K562 (cell line): ENCODE results near the gene ADM5. TPM values are rescaled to one million over a fixed set of nuclear protein-coding genes. Genes with fewer than 3 reads are reported as not detected.

ENCODE experiments used
- EHMT2 ChIP-seq: fragments of 450-650 bp; IDR thresholded peaks from 2 replicates; pipeline ENCODE4 v1.6.1; 2018; ENCODE audit warnings: antibody characterized with exemption
- HDAC8 ChIP-seq: fragments of 450-650 bp; IDR thresholded peaks from 2 replicates; pipeline ENCODE4 v1.6.1; 2016; ENCODE audit warnings: mild to moderate bottlenecking, missing genetic modification characterization, moderate library complexity, missing compliant biosample characterization
- MXI1 ChIP-seq: IDR thresholded peaks from 2 replicates; pipeline ENCODE4 v1.6.1; 2011; ENCODE audit warnings: low read depth, mild to moderate bottlenecking, improper control_type of control experiment, low read length
- MYNN ChIP-seq, 2 experiments: sonication (generic); formaldehyde crosslinking in 1 of 2; IDR thresholded peaks; 2 replicates each; pipeline versions ENCODE4 v1.5.0 to v1.6.1; 2016 to 2020; ENCODE audit warnings: antibody characterized with exemption in 1 of 2, missing genetic modification reagents in 1 of 2
- SIX5 ChIP-seq, 2 experiments: IDR thresholded peaks; 2 replicates each; pipeline ENCODE4 v1.6.1; 2011; ENCODE audit warnings: low read length in 2 of 2, borderline replicate concordance in 1 of 2, low read depth in 1 of 2, mild to moderate bottlenecking in 1 of 2, moderate library complexity in 1 of 2; ENCODE audit not compliant: insufficient read depth in 1 of 2
- ZBTB11 ChIP-seq, 3 experiments: fragments of 200-800 bp in 1 of 3; fragments of 250-450 bp in 1 of 3; fragments of 450-650 bp in 1 of 3; sonication (Bioruptor Pico) in 1 of 3; sonication (Bioruptor generic) in 1 of 3; formaldehyde crosslinking in 1 of 3; IDR thresholded peaks; 2 replicates each; pipeline versions ENCODE4 v1.6.1 to v1.8.0; 2016 to 2022; ENCODE audit warnings: mild to moderate bottlenecking in 2 of 3, missing genetic modification characterization in 2 of 3, missing compliant biosample characterization in 1 of 3, moderate library complexity in 1 of 3
- polyA plus RNA-seq, 8 experiments: library from polyadenylated mRNA; depleted of rRNA in 4 of 8; stranded (reverse) in 5 of 8; unstranded in 3 of 8; fragments of >200 nt; fragmentation: Nextera tagmentation in 2 of 8; fragmentation: Illumina TruSeq in 1 of 8; extraction: Ambion mirVana in 2 of 8; extraction: Trizol in 1 of 8; gene quantifications; 2 replicates each; pipeline versions ENCODE4 v1.2.1 to v1.2.3, GENCODE V29; 2011 to 2014; ENCODE audit warnings: inconsistent platforms in 1 of 8, missing spikeins in 1 of 8
- total RNA-seq, 7 experiments: library from RNA; depleted of rRNA in 6 of 7; stranded (reverse); fragments of >200 nt in 6 of 7; fragmentation: Illumina TruSeq in 2 of 7; extraction: Trizol in 2 of 7; gene quantifications; 2 replicates each; pipeline versions ENCODE4 v1.2.1 to v1.2.3, GENCODE V29; 2011 to 2021; ENCODE audit warnings: low replicate concordance in 1 of 7
- TF ChIP-seq, protein P1 (sequence below): fragments of 250-450 bp; sonication (Bioruptor Pico); IDR thresholded peaks from 2 replicates; pipeline ENCODE4 v1.4.0; 2020; ENCODE audit warnings: mild to moderate bottlenecking, moderate library complexity
- TF ChIP-seq, protein P2 (sequence below): fragments of 250-450 bp; sonication (Bioruptor Pico); IDR thresholded peaks from 2 replicates; pipeline ENCODE4 v1.9.0; 2021; ENCODE audit warnings: mild to moderate bottlenecking
- TF ChIP-seq, protein P3 (sequence below): sonication (generic); formaldehyde crosslinking; IDR thresholded peaks from 2 replicates; pipeline ENCODE4 v1.4.0; 2020; ENCODE audit warnings: mild to moderate bottlenecking, missing genetic modification reagents

ADM5 gene
- total and polyA plus RNA-seq, 9 of the 15 experiments (the other 6 are each of a cell fraction or from before 2014, with no cell fraction given), result 0.13 to 8.4 (median 2.0) TPM; not detected in 1

DNA sequence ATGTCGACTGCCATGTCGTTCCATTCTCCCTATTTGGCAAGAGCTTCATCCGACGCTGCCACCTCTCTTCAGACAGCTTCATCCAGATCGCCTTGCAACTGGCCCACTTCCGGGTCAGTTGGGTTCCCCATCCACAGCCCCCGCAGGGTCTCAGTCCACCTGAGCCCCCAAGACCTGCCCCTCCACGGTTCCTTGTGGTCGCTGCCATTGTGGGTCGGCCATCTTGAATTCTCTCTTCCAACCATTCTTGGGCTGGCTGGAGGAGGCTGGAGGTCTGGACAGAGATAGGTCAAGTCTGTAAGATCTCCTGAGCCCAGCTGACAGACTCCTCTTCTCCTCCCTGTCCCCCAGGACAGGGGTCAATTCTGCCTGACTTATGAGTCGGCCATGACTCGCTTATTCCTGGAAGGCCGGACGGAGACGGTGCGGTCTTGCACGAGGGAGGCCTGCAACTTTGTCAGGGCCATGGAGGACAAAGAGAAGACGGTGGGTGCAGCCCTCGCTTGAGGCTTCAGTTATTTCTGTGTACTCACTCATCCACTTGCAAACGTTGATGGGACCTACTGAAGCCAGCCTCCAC, 21.1 kb downstream of the ADM5 start (continued):
- TF ChIP-seq, protein P1, sequence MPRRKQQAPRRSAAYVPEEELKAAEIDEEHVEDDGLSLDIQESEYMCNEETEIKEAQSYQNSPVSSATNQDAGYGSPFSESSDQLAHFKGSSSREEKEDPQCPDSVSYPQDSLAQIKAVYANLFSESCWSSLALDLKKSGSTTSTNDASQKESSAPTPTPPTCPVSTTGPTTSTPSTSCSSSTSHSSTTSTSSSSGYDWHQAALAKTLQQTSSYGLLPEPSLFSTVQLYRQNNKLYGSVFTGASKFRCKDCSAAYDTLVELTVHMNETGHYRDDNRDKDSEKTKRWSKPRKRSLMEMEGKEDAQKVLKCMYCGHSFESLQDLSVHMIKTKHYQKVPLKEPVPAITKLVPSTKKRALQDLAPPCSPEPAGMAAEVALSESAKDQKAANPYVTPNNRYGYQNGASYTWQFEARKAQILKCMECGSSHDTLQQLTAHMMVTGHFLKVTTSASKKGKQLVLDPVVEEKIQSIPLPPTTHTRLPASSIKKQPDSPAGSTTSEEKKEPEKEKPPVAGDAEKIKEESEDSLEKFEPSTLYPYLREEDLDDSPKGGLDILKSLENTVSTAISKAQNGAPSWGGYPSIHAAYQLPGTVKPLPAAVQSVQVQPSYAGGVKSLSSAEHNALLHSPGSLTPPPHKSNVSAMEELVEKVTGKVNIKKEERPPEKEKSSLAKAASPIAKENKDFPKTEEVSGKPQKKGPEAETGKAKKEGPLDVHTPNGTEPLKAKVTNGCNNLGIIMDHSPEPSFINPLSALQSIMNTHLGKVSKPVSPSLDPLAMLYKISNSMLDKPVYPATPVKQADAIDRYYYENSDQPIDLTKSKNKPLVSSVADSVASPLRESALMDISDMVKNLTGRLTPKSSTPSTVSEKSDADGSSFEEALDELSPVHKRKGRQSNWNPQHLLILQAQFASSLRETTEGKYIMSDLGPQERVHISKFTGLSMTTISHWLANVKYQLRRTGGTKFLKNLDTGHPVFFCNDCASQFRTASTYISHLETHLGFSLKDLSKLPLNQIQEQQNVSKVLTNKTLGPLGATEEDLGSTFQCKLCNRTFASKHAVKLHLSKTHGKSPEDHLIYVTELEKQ (CRISPR knock-in tag), result no peak
- no peak for TF ChIP-seq MYNN (IDR thresholded peaks at IDR 0.05)
- no peak for TF ChIP-seq MYNN (CRISPR knock-in tag; IDR thresholded peaks at IDR 0.05)
- TF ChIP-seq EHMT2, result peak; percentile 55; the same call in 1 of the 2 replicates
- TF ChIP-seq ZBTB11 (CRISPR knock-in tag; IDR thresholded peaks at IDR 0.05), result no peak
- TF ChIP-seq, protein P2, sequence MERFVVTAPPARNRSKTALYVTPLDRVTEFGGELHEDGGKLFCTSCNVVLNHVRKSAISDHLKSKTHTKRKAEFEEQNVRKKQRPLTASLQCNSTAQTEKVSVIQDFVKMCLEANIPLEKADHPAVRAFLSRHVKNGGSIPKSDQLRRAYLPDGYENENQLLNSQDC (CRISPR knock-in tag), result no peak
- TF ChIP-seq HDAC8, result no peak
- no peak for TF ChIP-seq MXI1
- TF ChIP-seq, protein P3, sequence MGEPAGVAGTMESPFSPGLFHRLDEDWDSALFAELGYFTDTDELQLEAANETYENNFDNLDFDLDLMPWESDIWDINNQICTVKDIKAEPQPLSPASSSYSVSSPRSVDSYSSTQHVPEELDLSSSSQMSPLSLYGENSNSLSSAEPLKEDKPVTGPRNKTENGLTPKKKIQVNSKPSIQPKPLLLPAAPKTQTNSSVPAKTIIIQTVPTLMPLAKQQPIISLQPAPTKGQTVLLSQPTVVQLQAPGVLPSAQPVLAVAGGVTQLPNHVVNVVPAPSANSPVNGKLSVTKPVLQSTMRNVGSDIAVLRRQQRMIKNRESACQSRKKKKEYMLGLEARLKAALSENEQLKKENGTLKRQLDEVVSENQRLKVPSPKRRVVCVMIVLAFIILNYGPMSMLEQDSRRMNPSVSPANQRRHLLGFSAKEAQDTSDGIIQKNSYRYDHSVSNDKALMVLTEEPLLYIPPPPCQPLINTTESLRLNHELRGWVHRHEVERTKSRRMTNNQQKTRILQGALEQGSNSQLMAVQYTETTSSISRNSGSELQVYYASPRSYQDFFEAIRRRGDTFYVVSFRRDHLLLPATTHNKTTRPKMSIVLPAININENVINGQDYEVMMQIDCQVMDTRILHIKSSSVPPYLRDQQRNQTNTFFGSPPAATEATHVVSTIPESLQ (CRISPR knock-in tag), result peak; percentile 70; the same call in 1 of the 2 replicates
- TF ChIP-seq SIX5 (IDR thresholded peaks at IDR 0.05; ENCODE audit: borderline replicate concordance in 1 of 2, insufficient read depth in 1 of 2, low read depth in 1 of 2, low read length in 2 of 2), result no peak
- TF ChIP-seq, all 486 proteins: peak for 28
